Vagina (tissue), 2 donors: Measurements from ENCODE around the gene SRRM3.

Source experiments
- CTCF ChIP-seq, 3 experiments: fragments of 450-650 bp in 2 of 3; fragments of 200-600 bp in 1 of 3; sonication (generic) in 1 of 3; IDR thresholded peaks; one replicate each; pipeline ENCODE4 v1.5.1; 2017 to 2019; ENCODE audit warnings: antibody characterized with exemption in 3 of 3, mild to moderate bottlenecking in 2 of 3, moderate library complexity in 2 of 3
- POLR2A ChIP-seq, 2 donors: fragments of 450-650 bp; IDR thresholded peaks; one replicate each; pipeline ENCODE4 v1.6.1; 2017; ENCODE audit warnings: antibody characterized with exemption in 2 of 2, mild to moderate bottlenecking in 2 of 2, moderate library complexity in 2 of 2
- POLR2AphosphoS5 ChIP-seq, 2 donors: sonication (generic); formaldehyde crosslinking; IDR thresholded peaks; one replicate each; pipeline ENCODE4 v1.9.0; 2017; ENCODE audit warnings: antibody characterized with exemption in 2 of 2, mild to moderate bottlenecking in 2 of 2, low read depth in 1 of 2; ENCODE audit not compliant: insufficient read depth in 1 of 2

- no peak for TF ChIP-seq CTCF (IDR thresholded peaks at IDR 0.05)
- TF ChIP-seq POLR2A (IDR thresholded peaks at IDR 0.05) = no peak
- no peak for TF ChIP-seq POLR2AphosphoS5 (IDR thresholded peaks at IDR 0.05; ENCODE audit: insufficient read depth in 1 of 2, low read depth in 1 of 2)
These were observed 127.8 kb downstream of the SRRM3 start for GRCh38 chr7:76329479-76329878.
